ENCODE data around the gene SNAPC1. TPM values are rescaled to one million over a fixed set of nuclear protein-coding genes. Genes with fewer than 3 reads are reported as not detected.

The SNAPC1 gene
- polyA plus RNA-seq, 3 donors: 2.1 to 3.2 (median 2.9) TPM

- Histone ChIP-seq H3K4me1 (ENCODE audit: control insufficient read depth in 1 of 2, insufficient read depth in 2 of 2, low read length in 2 of 2) (peaks cover 37 to 49% of the 10 kb centered on the region in 2 donors), H3K9ac (ENCODE audit: insufficient read depth, low read length, poor library complexity, severe bottlenecking) (no peak overlapping the region), H3K27me3 (ENCODE audit: control insufficient read depth in 2 of 2, insufficient read depth in 2 of 2, low read length in 2 of 2) (no peaks in the 10 kb centered on the region), H3K4me2 (replicated peaks; ENCODE audit: extremely low read depth, low read length, poor library complexity, severe bottlenecking) (peak overlapping the region; percentile 85), H3K79me2 (ENCODE audit: insufficient read depth, low read length) (no peaks in the 10 kb centered on the region), H3K4me3 (replicated peaks in 1 of 3; ENCODE audit: low read depth in 2 of 3, low read length in 3 of 3) (peak overlapping the region in 1 of 3 experiments; percentile 80), H4K20me1 (ENCODE audit: insufficient read depth, low read length) (no peaks in the 10 kb centered on the region), H3K27ac (ENCODE audit: low read depth in 1 of 2, low read length in 2 of 2) (peak overlapping the region in 1 of 2 donors; percentile 17), H3K9me3 (replicated peaks in 1 of 2; ENCODE audit: control insufficient read depth in 1 of 2, insufficient read depth in 1 of 2, low read length in 2 of 2) (no peaks in the 10 kb centered on the region), H3K36me3 (replicated peaks in 1 of 2; ENCODE audit: control insufficient read depth in 1 of 2, insufficient read depth in 2 of 2, low read length in 2 of 2) (peaks cover 4 to 9% of the 10 kb centered on the region in 2 donors), H2AFZ (ENCODE audit: insufficient read depth, low read depth, low read length, poor library complexity, severe bottlenecking) (no peak overlapping the region)
- Mint-ChIP-seq H3K9me3 (peaks cover 0 to 2% (median 0%) of the 10 kb centered on the region in 7 donors), H3K36me3 (peaks cover 5 to 6% of the 10 kb centered on the region in 2 donors), H3K27ac (peak overlapping the region; percentile 43 to 87 (median 75)), H3K4me3 (peak overlapping the region in 1 of 2 donors; percentile 72), H3K27me3 (ENCODE audit: low read depth in 3 of 3) (peaks cover 2 to 5% (median 4%) of the 10 kb centered on the region in 3 donors), H3K4me1 (peaks cover 41% of the 10 kb centered on the region)
- TF ChIP-seq CTCF (IDR thresholded peaks at IDR 0.05): no peak
- peak; percentile 63 to 86 (median 80) for DNase-seq
- 0% methylated on average over 1 of the region's 4 CpGs for WGBS (ENCODE audit: insufficient coverage)
- intact Hi-C loops (cut with micrococcal nuclease): loop anchor here in 1 of 2 donors (5.0 kb wide), 1 partner anchor 280 kb away; no protein-coding TSS in a partner anchor
These were observed 9.6 kb upstream of the SNAPC1 start for GRCh38 chr14:61752626-61753025.

GRCh38 chr14:61753631-61754030 lies 8.6 kb upstream of the SNAPC1 start:
- no peaks in the 10 kb centered on the region for H4K20me1 ChIP-seq (ENCODE audit: insufficient read depth, low read length)
- peaks cover 2 to 5% (median 4%) of the 10 kb centered on the region in 3 donors for H3K27me3 Mint-ChIP-seq (ENCODE audit: low read depth in 3 of 3)
- H3K9me3 Mint-ChIP-seq: peaks cover 0 to 2% (median 0%) of the 10 kb centered on the region in 7 donors
- no peak overlapping the region for H3K4me3 ChIP-seq (replicated peaks in 1 of 3; ENCODE audit: low read depth in 2 of 3, low read length in 3 of 3)
- no peaks in the 10 kb centered on the region for H3K27me3 ChIP-seq (ENCODE audit: control insufficient read depth in 2 of 2, insufficient read depth in 2 of 2, low read length in 2 of 2)
- H3K9me3 ChIP-seq (replicated peaks in 1 of 2; ENCODE audit: control insufficient read depth in 1 of 2, insufficient read depth in 1 of 2, low read length in 2 of 2): no peaks in the 10 kb centered on the region
- DNase-seq: no peak
- H3K36me3 Mint-ChIP-seq: no peaks in the 10 kb centered on the region
- peaks cover 37 to 48% of the 10 kb centered on the region in 2 donors for H3K4me1 ChIP-seq (ENCODE audit: control insufficient read depth in 1 of 2, insufficient read depth in 2 of 2, low read length in 2 of 2)
- H3K27ac ChIP-seq (ENCODE audit: low read depth in 1 of 2, low read length in 2 of 2): no peak overlapping the region
- H2AFZ ChIP-seq (ENCODE audit: insufficient read depth, low read depth, low read length, poor library complexity, severe bottlenecking): no peak overlapping the region
- intact Hi-C loops (cut with micrococcal nuclease): loop anchor here in 1 of 2 donors (5.0 kb wide), 1 partner anchor 281 kb away; no protein-coding TSS in a partner anchor
- H3K27ac Mint-ChIP-seq: peak overlapping the region in 1 of 7 donors; percentile 68
- no peaks in the 10 kb centered on the region for H3K36me3 ChIP-seq (replicated peaks in 1 of 2; ENCODE audit: control insufficient read depth in 1 of 2, insufficient read depth in 2 of 2, low read length in 2 of 2)
- H3K4me1 Mint-ChIP-seq: peaks cover 36% of the 10 kb centered on the region
- no peaks in the 10 kb centered on the region for H3K79me2 ChIP-seq (ENCODE audit: insufficient read depth, low read length)
- no peak overlapping the region for H3K4me2 ChIP-seq (replicated peaks; ENCODE audit: extremely low read depth, low read length, poor library complexity, severe bottlenecking)
- H3K4me3 Mint-ChIP-seq: no peak overlapping the region
- TF ChIP-seq CTCF (IDR thresholded peaks at IDR 0.05): no peak
- no peak overlapping the region for H3K9ac ChIP-seq (ENCODE audit: insufficient read depth, low read length, poor library complexity, severe bottlenecking)

Measured in CD14-positive monocyte (primary cell).